Stimulated activated CD4-positive, alpha-beta T cell treated with anti-CD3 and anti-CD28 coated beads, Interleukin-4, amount 100 ng/mL, for 1 hour (primary cell): ENCODE data around the gene GRAPL.
A peak's percentile ranks its signal among the peaks of the same experiment; 100 is the strongest.
"Not testable (repeated sequence)": the region's sequence is repeated elsewhere in the genome, so short reads cannot be mapped to it uniquely, and the experiment has no call there.

Source experiments
- DNase-seq: peaks from one replicate; pipeline ENCODE4 v3.0.0-alpha.2; 2020

GRAPL gene

GRCh38 chr17:19137959-19138358 lies 10.6 kb downstream of the GRAPL start:
- DNase-seq = not testable (repeated sequence)

DNA sequence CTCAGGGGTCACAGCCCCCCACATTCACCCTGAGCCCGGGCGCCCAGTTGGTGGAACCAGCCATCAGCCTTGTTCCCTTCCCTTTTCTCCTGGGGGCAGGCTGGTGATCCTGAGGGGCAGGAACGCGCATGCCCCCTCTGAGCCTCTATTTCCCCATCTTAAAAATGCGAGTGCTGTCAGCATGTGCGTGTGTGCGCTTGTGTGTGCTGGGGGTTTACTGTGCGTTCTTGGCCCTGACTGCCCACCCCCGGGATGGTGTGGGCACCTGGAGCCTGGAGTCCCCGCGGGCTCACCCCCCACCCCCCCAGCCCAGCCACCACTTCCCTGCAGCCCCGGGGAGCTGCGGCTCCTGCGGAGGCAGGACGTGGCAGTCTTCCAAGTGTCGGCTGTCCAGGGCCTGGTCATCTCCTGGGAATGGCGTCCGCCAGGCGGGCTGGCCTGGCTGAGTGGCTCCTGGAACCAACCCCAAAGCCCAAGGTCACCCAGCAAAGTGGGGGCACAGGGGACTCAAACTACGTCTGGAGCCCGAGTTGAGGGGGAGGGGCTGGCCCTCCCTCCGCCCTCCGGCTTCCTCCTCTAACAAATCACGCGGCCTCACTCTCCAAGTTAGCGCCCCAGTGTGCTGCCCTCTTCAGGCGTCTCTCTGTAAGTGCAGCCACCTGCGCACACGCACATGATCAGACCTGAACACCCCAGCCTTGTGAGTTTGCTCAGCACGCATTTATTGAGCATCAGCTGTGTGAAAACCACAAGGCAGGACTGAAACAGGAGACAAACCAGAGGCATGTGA lies 14.2 kb downstream of the GRAPL start:
- not testable (repeated sequence) for DNase-seq

DNA sequence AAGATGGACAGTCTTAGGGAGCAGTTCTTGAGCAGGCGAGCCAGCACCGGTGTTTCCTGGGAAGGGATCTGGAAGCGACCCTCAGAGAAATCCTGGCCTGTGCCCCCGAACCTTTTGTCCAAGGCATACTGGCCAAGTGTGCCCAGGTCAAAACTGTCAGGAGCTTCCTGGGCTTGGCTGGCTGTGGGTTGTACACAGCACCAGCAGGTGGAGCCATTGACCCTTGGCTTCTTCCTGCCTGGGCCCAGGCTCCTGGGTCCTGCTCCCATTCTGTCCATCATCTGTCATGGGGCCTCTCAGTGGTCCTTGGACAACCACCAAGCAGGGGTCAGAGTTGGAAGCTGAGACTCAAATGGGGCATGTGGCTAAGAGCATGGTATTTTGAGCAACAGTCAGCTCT lies 15.0 kb downstream of the GRAPL start:
- peak; percentile 12 for DNase-seq

DNA sequence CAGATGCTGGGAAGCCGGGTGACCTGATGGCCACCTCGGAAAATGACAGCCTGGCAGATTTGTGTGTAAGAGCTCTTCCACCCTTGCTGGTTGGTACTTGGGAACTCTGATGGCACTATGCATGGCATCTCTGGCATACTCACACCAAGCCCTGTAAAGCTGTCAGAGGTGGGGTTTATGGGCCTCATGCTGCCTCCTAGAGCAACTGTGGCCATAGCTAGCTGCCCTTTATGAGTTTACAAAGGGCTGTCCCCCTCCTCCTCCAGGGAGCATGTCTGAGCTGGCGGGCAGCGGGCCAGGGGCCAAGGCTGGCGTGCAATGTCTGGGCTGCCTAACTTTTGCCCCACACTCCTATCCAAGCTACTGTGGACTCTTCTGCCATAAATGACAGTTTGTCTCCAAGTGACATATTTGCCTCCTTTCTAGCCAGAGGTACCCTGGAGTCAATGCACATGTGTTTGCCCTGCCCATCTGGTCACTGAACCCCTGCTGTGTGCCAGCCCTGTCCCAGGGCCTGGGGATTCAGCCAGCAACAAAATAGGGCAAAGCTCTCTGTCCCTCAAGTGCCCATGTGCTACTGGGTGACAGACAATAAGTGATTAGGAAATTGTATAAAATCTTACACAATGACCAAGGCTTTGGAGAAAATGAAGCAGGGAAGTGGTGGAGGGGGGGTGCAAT lies 15.8 kb downstream of the GRAPL start:
- not testable (repeated sequence) for DNase-seq

DNA sequence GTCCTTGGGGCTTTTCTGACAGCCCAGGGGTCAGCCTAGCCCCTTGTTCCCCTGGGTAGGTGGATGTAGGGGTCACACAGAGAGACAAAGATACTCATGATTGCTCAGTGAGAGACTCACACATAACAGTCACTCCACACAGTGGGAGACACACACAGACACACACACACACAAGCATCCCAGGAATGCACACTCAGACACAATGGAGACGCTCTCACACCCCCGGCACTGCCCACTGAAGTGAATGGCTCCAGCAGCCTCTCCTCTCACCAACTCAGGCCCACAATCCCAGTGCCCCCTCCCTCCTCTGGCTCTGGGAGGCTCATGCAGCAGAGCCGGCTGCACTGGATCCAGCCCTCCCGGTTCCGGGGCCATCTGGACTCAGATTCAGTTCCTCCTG lies 17.0 kb downstream of the GRAPL start:
- DNase-seq = not testable (repeated sequence)

- DNase-seq = not testable (repeated sequence)
These were observed 18.1 kb downstream of the GRAPL start for GRCh38 chr17:19145471-19145870.

DNA sequence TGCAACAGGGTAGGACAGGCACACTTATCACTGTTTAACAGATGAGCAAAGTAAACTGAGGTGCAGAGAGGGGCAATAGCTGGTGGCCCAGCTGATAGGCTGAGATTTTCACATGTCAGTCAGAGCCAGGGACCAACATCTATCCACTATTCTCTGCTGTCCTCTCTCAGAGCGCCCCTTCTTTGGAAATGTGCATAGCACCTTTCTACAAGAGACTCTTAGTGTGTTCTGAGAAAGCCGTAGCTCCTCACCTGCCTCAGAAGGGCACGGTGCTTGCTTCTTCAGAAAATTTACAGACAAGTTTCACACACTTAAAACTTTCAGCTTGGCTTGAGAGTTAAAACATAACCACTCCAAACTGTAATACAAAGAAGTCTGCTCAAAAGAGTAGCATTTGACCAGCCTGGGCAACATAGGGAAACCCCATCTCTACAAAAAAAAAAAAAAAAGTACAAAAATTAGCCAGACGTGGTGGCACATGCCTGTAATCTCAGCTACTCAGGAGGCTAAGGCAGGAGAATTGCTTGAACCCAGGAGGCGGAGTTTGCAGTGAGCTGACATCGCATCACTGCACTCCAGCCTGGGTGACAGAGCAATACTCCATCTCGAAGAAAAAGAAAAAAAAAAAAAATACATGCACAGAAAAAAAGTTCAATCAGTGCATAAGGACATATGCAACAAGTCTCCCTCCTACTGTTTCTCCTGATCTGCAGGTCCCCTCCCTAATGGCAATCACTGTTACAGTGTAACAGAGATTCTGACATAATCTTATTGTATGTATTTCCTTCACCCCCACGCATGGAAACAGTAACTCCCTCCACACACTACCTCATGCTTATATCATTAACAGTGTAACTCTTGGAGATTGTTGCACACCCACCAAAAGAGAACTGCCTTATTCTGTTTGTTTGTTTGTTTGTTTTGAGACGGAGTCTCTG lies 23.6 kb downstream of the GRAPL start:
- not testable (repeated sequence) for DNase-seq

DNA sequence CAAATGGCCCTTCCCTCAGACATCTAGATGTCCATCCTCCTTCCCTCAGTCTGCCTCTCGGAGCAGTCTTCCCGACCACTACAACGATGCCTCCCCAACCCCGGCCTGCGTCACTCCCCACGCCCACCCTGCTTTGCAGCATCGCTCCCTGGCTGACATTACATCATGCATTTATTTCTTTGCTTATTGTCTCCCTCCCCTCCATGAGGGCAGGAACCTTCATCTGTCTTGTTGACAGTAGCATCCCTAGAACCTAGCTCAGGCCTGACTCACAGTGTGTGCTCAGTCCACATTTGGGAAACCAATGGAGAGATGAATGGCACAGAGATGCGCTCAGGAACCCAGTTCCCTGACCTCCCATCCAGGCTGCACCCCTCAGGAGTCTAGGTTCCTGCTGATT lies 30.2 kb downstream of the GRAPL start:
- DNase-seq = not testable (repeated sequence)

DNA sequence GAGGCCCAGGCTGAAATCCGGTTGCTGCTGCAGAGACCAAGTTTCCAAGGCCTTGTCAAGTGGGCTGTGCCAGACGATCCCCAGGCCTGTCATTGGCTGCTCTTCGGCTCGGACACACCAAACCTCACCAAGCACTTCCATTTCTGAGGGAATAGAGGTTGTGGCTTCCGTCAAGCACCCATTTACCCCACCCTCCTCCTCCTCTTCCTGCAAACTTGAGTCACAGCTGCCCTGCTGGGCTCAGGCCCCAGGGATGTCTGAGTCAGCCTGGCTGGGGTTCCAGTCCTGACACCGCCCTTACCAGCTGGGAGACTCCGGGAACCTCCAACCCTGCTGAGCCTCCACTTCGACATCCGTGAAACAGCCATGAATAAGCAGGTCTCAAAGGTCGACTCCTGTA lies 31.1 kb downstream of the GRAPL start:
- not testable (repeated sequence) for DNase-seq

- DNase-seq = not testable (repeated sequence)
These were observed 31.5 kb downstream of the GRAPL start for GRCh38 chr17:19158938-19159337.

DNA sequence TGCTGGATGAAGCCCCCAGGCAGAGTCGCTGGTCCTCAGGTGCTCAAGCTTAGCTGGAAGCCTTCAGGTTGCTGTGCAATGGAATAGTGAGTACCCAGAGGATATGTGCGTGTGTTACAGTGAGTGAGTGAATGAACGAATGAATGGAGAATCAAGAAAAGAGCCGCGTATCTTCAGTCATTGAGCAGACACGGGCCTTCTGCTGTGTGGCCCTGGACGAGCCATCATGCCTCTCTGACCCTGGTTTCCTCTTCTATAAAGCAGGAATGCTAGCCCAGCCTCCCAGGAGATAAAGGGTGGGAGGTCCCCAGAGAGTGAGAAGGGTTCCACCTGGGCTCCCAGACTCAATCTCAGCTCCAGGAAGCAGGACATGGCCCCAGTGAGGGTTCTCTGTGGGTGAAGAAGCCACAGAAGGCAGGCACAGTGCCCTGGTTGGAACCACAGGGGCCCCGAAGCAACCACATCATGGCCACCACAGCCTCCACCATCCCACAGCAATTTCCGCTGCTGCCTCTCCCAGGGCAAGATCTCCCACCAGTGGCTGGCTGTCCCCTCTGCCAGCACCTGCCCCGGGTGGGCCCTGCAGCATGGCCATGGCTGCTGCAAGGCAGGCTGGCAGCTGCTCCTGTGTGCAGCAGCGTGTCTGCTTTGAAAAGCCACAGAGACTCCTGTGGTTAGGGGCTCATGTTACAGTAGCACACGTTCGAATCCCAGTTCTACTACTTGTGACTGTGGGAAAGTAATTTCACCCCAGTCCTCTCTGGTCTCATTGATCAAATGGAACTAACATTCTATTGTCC lies 34.1 kb downstream of the GRAPL start:
- DNase-seq = not testable (repeated sequence)

GRCh38 chr17:19162384-19163216 lies 35.2 kb downstream of the GRAPL start:
- DNase-seq = not testable (repeated sequence)

DNA sequence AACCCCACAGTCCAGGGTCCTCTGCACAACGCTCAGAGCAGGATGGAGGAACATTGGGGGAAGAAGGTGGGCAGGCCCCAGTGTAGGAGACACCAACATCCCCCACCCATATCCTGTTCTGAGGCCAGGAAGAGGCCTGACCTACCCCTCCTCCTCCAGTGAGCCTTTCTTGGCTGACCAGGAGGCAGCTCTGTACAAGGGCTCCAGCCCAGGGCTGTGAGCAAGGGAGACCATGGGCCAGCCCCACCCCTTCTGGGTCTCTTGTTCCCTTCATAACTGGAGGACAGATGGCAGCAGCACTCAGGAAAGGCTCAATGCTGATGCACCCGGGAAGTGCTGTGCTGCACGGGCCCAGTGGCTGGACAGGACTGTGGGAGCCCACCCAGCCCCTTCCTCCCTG lies 47.0 kb downstream of the GRAPL start:
- not testable (repeated sequence) for DNase-seq

DNA sequence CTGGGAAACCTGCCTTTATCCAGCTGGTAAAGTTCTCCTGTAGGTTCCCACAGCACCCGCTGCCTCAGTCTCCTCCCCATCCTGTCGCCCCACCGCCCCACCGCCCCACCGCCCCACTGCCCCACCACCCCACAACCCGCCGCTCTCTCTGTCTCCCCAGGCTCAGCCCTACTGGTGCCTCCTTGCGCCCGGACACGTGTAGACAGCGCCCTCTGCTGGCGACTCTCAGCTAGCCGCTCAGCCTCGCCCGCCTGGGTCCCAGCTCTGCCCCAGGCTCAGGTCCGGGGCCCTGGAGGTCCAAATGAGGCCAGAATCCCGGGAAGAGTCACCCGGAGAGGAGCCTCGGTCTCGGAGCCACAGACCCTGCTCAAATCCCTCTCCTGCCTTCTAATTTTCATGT lies 48.0 kb downstream of the GRAPL start:
- DNase-seq = not testable (repeated sequence)

- DNase-seq = not testable (repeated sequence)
These were observed 53.9 kb downstream of the GRAPL start for GRCh38 chr17:19181040-19181875.

DNA sequence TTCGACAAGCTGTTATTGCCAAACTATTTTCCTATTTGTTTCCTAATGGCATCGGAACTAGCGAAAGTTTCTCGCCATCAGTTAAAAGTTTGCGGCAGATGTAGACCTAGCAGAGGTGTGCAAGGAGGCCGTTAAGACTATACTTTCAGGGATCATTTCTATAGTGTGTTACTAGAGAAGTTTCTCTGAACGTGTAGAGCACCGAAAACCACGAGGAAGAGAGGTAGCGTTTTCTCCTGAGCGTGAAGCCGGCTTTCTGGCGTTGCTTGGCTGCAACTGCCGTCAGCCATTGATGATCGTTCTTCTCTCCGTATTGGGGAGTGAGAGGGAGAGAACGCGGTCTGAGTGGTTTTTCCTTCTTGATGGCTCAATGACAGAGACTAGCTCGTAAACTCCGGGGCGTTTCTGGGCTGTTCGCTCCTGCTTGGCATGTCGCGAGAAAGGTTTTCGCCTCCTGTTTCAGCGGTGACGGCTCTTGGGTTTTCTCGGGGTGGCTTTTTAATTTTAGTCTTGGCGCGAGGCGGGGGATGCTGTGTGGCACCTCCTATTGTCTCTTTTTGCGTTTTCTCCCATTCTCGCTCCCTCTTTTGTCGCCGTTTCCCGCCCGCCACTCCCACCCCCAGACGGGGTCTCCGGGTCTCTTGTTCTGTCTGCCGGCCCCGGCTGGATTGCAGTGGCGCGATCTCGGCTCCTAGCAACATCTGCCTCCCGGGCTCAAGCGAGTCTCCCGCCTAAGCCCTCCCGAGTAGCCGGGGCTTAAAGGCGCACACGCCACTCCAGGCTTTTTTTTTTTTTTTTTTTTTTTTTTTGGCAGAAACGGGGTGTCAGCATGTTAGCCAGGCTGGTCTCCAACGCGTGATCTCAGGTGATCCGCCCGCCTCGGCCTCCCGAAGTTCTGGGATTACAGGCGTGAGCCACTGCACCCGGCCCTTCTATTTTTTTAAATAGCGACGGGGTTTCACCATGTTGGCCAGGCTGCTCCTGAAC lies 60.8 kb downstream of the GRAPL start:
- DNase-seq = not testable (repeated sequence)

DNA sequence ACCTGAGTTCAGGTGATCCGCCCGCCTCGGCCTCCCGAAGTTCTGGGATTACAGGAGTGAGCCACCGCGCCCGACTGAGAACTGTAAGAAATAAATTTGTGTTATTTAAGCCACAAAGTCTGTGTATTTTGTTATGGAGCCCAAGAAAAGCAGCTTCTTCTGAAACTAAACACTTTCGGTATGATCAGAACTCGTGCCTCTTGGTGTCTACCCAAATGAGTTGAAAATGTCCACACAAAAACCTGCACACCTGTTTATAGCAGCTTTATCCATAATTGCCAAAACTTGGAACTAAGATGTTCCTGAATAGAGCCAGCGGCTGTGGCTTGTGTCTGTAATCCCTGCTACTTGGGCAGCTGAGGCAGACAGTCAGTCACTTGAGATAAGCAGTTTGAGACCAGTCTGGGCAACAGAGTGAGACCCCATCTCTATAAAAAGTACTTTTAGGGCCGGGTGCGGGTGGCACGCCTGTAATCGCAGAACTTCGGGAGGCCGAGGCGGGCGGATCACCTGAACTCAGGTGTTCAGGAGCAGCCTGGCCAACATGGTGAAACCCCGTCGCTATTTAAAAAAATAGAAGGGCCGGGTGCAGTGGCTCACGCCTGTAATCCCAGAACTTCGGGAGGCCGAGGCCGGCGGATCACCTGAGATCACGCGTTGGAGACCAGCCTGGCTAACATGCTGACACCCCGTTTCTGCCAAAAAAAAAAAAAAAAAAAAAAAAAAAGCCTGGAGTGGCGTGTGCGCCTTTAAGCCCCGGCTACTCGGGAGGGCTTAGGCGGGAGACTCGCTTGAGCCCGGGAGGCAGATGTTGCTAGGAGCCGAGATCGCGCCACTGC lies 61.7 kb downstream of the GRAPL start:
- not testable (repeated sequence) for DNase-seq
